ENCODE data around the gene PIEZO2.

PIEZO2 gene

DNA sequence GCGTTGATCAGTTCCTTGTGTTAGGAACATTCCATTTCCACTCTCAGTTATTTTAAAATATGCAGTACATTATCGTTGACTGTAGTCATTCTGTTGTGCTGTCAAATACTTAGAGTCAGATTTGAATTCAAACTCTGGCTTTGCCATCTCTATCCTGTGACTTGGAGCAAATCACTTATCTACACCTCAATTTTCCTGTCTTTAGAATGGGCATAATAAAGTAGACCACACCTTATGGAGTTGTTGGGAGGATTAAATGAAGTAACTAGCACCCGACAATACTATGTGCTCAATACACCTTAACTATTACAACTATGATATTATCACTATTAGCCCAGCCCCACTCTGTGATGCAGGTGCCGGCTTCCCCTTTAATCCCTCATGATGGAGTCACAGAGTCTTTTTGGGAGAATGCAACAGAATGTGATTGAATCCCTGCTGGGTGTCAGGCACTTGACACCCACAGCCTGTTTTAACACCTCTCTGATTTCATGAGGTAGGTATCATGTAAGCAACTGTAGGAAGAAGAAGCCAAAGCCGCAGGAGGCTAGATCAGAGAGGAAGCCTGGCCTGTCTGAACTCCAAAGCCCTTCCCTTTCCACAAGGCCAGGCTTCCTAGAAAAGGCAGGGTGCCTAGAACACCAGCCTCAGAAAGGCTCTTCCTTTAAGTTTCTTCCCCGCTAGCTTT, 315.1 kb downstream of the PIEZO2 start:
- no peak overlapping the region for H3K4me3 ChIP-seq (ENCODE audit: low read length)
- TF ChIP-seq, protein P1, sequence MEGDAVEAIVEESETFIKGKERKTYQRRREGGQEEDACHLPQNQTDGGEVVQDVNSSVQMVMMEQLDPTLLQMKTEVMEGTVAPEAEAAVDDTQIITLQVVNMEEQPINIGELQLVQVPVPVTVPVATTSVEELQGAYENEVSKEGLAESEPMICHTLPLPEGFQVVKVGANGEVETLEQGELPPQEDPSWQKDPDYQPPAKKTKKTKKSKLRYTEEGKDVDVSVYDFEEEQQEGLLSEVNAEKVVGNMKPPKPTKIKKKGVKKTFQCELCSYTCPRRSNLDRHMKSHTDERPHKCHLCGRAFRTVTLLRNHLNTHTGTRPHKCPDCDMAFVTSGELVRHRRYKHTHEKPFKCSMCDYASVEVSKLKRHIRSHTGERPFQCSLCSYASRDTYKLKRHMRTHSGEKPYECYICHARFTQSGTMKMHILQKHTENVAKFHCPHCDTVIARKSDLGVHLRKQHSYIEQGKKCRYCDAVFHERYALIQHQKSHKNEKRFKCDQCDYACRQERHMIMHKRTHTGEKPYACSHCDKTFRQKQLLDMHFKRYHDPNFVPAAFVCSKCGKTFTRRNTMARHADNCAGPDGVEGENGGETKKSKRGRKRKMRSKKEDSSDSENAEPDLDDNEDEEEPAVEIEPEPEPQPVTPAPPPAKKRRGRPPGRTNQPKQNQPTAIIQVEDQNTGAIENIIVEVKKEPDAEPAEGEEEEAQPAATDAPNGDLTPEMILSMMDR (IDR thresholded peaks at IDR 0.05; ENCODE audit: insufficient read depth, low read depth, low read length, missing control alignments): no peak
- no peak for DNase-seq (ENCODE audit: low read depth)

DNA sequence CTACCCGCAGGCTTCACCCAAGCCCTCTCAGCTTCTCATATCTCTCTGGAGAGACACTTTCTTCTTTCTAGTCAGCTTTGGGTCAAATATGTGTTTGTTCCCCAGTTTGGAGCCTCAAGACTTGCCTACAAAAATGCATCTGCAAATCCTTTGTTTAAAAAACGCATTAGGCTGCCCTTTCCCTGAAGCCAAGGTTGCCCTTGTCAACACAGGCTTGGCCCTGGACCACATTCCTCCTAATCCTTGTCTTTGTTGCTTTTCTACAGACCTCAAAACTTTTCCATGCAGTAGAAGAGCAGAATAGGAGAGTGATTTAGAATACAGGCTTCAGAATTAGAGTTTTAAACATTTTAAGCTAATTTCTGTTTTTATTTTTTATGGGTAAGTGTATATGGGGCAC, 315.7 kb downstream of the PIEZO2 start:
- TF ChIP-seq, protein P1 (IDR thresholded peaks at IDR 0.05; ENCODE audit: insufficient read depth, low read depth, low read length, missing control alignments): no peak
- no peak for DNase-seq (ENCODE audit: low read depth)
- H3K4me3 ChIP-seq (ENCODE audit: low read length): no peak overlapping the region

DNA sequence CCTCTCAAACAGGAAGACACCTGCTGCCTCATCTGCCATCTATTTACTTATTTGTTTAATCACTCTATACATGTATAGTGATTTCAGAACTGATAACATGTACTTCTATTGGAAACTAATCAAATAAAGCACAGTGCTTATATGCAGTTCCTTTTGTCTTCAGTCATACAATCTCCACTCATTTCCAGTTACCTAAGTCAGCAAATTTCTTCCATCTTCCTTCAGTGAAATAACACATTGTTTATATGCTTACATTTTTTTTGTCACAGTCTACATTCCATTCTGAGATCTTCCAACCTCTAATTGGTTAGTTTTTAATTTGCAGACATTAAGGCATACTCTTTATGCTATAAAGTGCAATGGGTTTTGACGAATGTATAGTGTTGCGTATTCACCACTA, 323.0 kb downstream of the PIEZO2 start:
- H3K4me3 ChIP-seq (ENCODE audit: low read length): no peak overlapping the region
- DNase-seq (ENCODE audit: low read depth): no peak
- TF ChIP-seq, protein P1 (IDR thresholded peaks at IDR 0.05; ENCODE audit: insufficient read depth, low read depth, low read length, missing control alignments): no peak

DNA sequence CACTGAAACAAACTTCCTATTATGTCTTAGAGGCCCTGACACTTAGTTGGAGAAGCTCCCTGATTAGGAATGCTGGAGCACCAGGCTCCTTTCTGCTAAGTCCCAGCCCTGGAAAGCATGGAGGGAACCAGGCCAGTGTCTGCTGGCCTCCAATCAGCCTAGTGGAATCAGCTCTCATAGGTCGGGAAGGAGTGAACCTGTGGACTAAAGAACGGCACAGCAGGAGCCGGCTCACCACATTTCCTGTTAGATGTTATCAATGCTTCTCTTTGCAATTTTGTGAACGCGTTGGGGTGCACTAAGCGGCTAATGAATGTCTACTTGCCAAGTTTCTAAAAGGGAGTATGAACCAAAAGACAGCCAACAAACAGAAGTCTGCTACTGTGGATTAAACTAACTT, 326.9 kb downstream of the PIEZO2 start:
- no peak for DNase-seq (ENCODE audit: low read depth)
- no peak overlapping the region for H3K4me3 ChIP-seq (ENCODE audit: low read length)
- TF ChIP-seq, protein P1 (IDR thresholded peaks at IDR 0.05; ENCODE audit: insufficient read depth, low read depth, low read length, missing control alignments): no peak

DNA sequence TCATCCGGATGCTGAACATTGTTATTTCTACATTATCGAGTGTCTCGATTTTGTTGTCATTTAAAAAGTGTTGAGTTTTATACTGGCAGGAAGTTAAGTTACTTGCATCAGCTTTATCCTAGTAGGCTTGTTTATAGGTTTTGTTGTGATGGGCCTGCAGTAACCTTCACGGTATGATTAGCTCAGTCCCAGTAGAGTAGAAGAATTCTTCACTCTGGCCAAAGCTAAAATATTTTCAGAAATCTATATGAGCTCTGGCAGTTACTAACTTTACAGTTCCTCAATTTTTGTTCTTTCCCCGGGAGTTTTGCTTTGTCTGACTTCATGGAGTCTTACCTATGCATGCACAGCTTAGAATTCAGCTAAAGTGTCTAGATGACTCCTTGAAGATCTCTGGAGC, 328.7 kb downstream of the PIEZO2 start:
- TF ChIP-seq, protein P1 (IDR thresholded peaks at IDR 0.05; ENCODE audit: insufficient read depth, low read depth, low read length, missing control alignments): no peak
- no peak overlapping the region for H3K4me3 ChIP-seq (ENCODE audit: low read length)
- no peak for DNase-seq (ENCODE audit: low read depth)

DNA sequence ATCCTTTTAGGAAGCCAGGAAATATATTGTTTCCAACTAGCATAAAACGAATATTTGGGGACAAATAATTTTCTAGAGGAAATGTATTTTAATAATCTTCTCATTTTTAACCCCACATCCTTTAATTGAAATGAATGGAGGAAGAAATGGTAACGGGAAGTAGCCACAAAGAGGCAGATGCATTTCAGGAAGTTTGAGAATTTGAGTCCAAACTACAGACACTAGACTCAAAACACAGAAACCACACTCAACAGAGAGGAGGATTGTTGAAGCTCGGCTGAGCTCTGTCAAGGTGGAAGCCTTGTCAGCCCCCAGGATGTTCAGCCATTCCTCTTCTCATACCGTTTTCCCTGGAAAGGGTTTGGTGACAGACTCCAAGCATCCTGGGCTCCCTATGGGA, 335.0 kb downstream of the PIEZO2 start:
- TF ChIP-seq, protein P1 (IDR thresholded peaks at IDR 0.05; ENCODE audit: insufficient read depth, low read depth, low read length, missing control alignments): no peak

DNA sequence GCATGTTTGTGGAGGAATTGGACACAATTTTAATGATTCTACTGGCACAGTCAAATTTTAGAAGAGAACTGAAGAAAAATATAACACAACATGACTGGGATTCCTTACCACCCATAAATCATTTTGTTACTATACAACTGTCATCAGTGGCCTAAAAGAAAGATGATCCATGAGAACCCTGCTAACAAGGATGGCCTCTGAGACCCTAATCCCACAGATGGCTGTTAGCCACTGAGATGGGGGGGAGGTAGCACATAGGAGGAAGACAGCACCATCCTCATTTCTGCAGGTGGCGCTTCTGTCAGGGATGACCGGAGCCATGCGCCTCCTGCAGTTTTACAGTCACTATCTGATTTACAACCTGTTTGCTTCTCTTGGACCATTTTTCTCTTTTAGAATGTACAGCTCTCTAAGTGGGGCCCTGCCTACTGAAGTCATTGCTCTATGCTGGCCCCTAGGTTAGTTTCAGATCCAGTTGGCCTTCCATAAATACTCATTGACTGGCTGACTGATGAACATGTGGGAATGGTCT, 343.7 kb downstream of the PIEZO2 start:
- TF ChIP-seq, protein P1 (IDR thresholded peaks at IDR 0.05; ENCODE audit: insufficient read depth, low read depth, low read length, missing control alignments): no peak
- H3K4me3 ChIP-seq (ENCODE audit: low read length): no peak overlapping the region
- DNase-seq (ENCODE audit: low read depth): no peak

More for the DNA sequence above, 335.0 kb downstream of the PIEZO2 start:
- no peak for DNase-seq (ENCODE audit: low read depth)
- H3K4me3 ChIP-seq (ENCODE audit: low read length): no peak overlapping the region
